ENCODE results near the gene ALDH1A3. TPM values are rescaled to one million over a fixed set of nuclear protein-coding genes. Genes with fewer than 3 reads are reported as not detected.

Gene ALDH1A3
- total RNA-seq, 4 donors from 2014 or later = 6.7 to 39.4 (median 17.9) TPM

GRCh38 chr15:100833417-100834389 lies 45.9 kb upstream of the ALDH1A3 start:
- Histone ChIP-seq H3K4me3 (no peak overlapping the region), H3K27ac (no peak overlapping the region), H3K27me3 (no peaks in the 10 kb centered on the region), H3K36me3 (no peaks in the 10 kb centered on the region), H3K9me3 (no peaks in the 10 kb centered on the region), H3K4me1 (no peaks in the 10 kb centered on the region)
- 60 to 69% methylated on average over 3 to 11 of the region's 11 CpGs for WGBS, 2 donors (ENCODE audit: low coverage in 1 of 2)
- intact Hi-C loops (cut with DNase I; ENCODE audit: low total_unique reads) (no loop called here), in situ Hi-C loops (cut with MboI; ENCODE audit: low pct_ligation_motif_present in 1 of 4, low pct_unique_long_range_greater_than_20kb in 1 of 4, low sequenced_read_pairs in 3 of 4) (no loop called here)
- no peak for TF ChIP-seq CTCF (IDR thresholded peaks at IDR 0.05)
- TF ChIP-seq POLR2A (IDR thresholded peaks at IDR 0.05) = no peak
- TF ChIP-seq POLR2AphosphoS5 (IDR thresholded peaks at IDR 0.05) = no peak
- no peak for TF ChIP-seq EP300 (IDR thresholded peaks at IDR 0.05; ENCODE audit: low read depth)
- DNase-seq = no peak

- no peak for DNase-seq
- no peaks in the 10 kb centered on the region for H3K9me3 ChIP-seq
- H3K4me3 ChIP-seq = no peak overlapping the region
- in situ Hi-C loops (cut with MboI; ENCODE audit: low pct_ligation_motif_present in 1 of 4, low pct_unique_long_range_greater_than_20kb in 1 of 4, low sequenced_read_pairs in 3 of 4) (no loop called here), intact Hi-C loops (cut with DNase I; ENCODE audit: low total_unique reads) (no loop called here)
- no peaks in the 10 kb centered on the region for H3K4me1 ChIP-seq
- H3K36me3 ChIP-seq = no peaks in the 10 kb centered on the region
- WGBS, 2 donors (ENCODE audit: low coverage in 1 of 2) = 75 to 78% methylated on average over 3 of the region's 3 CpGs
- no peak for TF ChIP-seq CTCF (IDR thresholded peaks at IDR 0.05)
- TF ChIP-seq POLR2A (IDR thresholded peaks at IDR 0.05) = no peak
- no peak for TF ChIP-seq POLR2AphosphoS5 (IDR thresholded peaks at IDR 0.05)
- no peak for TF ChIP-seq EP300 (IDR thresholded peaks at IDR 0.05; ENCODE audit: low read depth)
- no peaks in the 10 kb centered on the region for H3K27me3 ChIP-seq
- H3K27ac ChIP-seq = no peak overlapping the region
These were observed 44.9 kb upstream of the ALDH1A3 start for GRCh38 chr15:100834731-100835130.

- DNase-seq = no peak
- Histone ChIP-seq H3K36me3 (no peaks in the 10 kb centered on the region), H3K4me1 (no peaks in the 10 kb centered on the region), H3K4me3 (no peak overlapping the region), H3K27me3 (no peaks in the 10 kb centered on the region), H3K9me3 (no peaks in the 10 kb centered on the region), H3K27ac (no peak overlapping the region)
- in situ Hi-C loops (cut with MboI; ENCODE audit: low pct_ligation_motif_present in 1 of 4, low pct_unique_long_range_greater_than_20kb in 1 of 4, low sequenced_read_pairs in 3 of 4) = no loop called here
- TF ChIP-seq CTCF (IDR thresholded peaks at IDR 0.05) (no peak), POLR2AphosphoS5 (IDR thresholded peaks at IDR 0.05) (no peak), EP300 (IDR thresholded peaks at IDR 0.05; ENCODE audit: low read depth) (no peak), POLR2A (IDR thresholded peaks at IDR 0.05) (no peak)
- intact Hi-C loops (cut with DNase I; ENCODE audit: low total_unique reads) = no loop called here
- WGBS, 2 donors (ENCODE audit: low coverage in 1 of 2) = 72% methylated on average over 5 of the region's 5 CpGs; no CpG with 5 or more reads in 1 of the 2 donors
These were observed 44.0 kb upstream of the ALDH1A3 start for GRCh38 chr15:100835636-100836035.

GRCh38 chr15:100836501-100836900 lies 43.1 kb upstream of the ALDH1A3 start:
- TF ChIP-seq POLR2A (IDR thresholded peaks at IDR 0.05) = no peak
- TF ChIP-seq CTCF (IDR thresholded peaks at IDR 0.05) = no peak
- TF ChIP-seq POLR2AphosphoS5 (IDR thresholded peaks at IDR 0.05) = no peak
- no peak for TF ChIP-seq EP300 (IDR thresholded peaks at IDR 0.05; ENCODE audit: low read depth)
- intact Hi-C loops (cut with DNase I; ENCODE audit: low total_unique reads) = no loop called here
- Histone ChIP-seq H3K36me3 (no peaks in the 10 kb centered on the region), H3K27me3 (no peaks in the 10 kb centered on the region), H3K4me1 (no peaks in the 10 kb centered on the region), H3K4me3 (no peak overlapping the region), H3K9me3 (no peaks in the 10 kb centered on the region), H3K27ac (no peak overlapping the region)
- in situ Hi-C loops (cut with MboI; ENCODE audit: low pct_ligation_motif_present in 1 of 4, low pct_unique_long_range_greater_than_20kb in 1 of 4, low sequenced_read_pairs in 3 of 4) = no loop called here
- no peak for DNase-seq
- 76 to 79% methylated on average over 4 to 5 of the region's 5 CpGs for WGBS, 2 donors (ENCODE audit: low coverage in 1 of 2)
